ENCODE results near the gene EFCAB6. TPM values are rescaled to one million over a fixed set of nuclear protein-coding genes. Genes with fewer than 3 reads are reported as not detected.

Gene EFCAB6
- total and polyA plus RNA-seq, 2 of the 4 experiments (the other 2 are of a cell fraction) = 0.44 to 1.1 TPM

GRCh38 chr22:43540529-43540923 is 271.6 kb downstream of the EFCAB6 start:
- Histone ChIP-seq H3K4me1 (ENCODE audit: control insufficient read depth, insufficient read depth, low read length) (no peaks in the 10 kb centered on the region), H4K5ac (ENCODE audit: low read depth, low read length) (no peak overlapping the region), H3K9me1 (ENCODE audit: insufficient read depth, low read length) (no peaks in the 10 kb centered on the region), H4K91ac (ENCODE audit: insufficient read depth, low read depth, low read length) (no peak overlapping the region), H3K4me3 (ENCODE audit: insufficient read depth, low read depth, low read length) (no peak overlapping the region), H2BK120ac (ENCODE audit: low read depth, low read length) (no peak overlapping the region), H3K23ac (ENCODE audit: low read depth, low read length) (no peak overlapping the region), H2BK5ac (ENCODE audit: low read depth, low read length, poor library complexity, severe bottlenecking) (no peak overlapping the region), H3K4ac (ENCODE audit: low read depth, low read length) (no peak overlapping the region), H2BK20ac (ENCODE audit: low read depth, low read length) (no peak overlapping the region), H3K27me3 (ENCODE audit: control insufficient read depth, insufficient read depth, low read length) (no peaks in the 10 kb centered on the region; the same call in 1 of the 2 replicates), H2AK9ac (replicated peaks; ENCODE audit: low read depth, low read length, poor library complexity) (no peak overlapping the region), H3K14ac (replicated peaks; ENCODE audit: low read depth, low read length) (no peak overlapping the region), H3K56ac (ENCODE audit: extremely low read depth, insufficient read depth, low read length) (no peak overlapping the region), H2AFZ (replicated peaks; ENCODE audit: low read length, poor library complexity) (no peak overlapping the region), H3K27ac (ENCODE audit: insufficient read depth, low read length) (no peak overlapping the region), H3K79me1 (ENCODE audit: low read depth in 1 of 2, low read length in 2 of 2) (no peaks in the 10 kb centered on the region), H3K18ac (ENCODE audit: low read depth, low read length) (no peak overlapping the region), H3K9me3 (ENCODE audit: control insufficient read depth, insufficient read depth, low read length) (no peaks in the 10 kb centered on the region), H4K8ac (ENCODE audit: low read depth in 2 of 2, low read length in 2 of 2) (no peak overlapping the region), H3K36me3 (ENCODE audit: control insufficient read depth, insufficient read depth, low read length) (no peaks in the 10 kb centered on the region), H3K4me2 (ENCODE audit: low read depth, low read length) (no peak overlapping the region), H2AK5ac (ENCODE audit: low read depth, low read length) (no peak overlapping the region), H4K20me1 (ENCODE audit: insufficient read depth, low read length) (no peaks in the 10 kb centered on the region), H2BK15ac (ENCODE audit: low read depth, low read length) (no peak overlapping the region), H3K9ac (ENCODE audit: low read depth, low read length) (no peak overlapping the region)
- intact Hi-C loops (cut with micrococcal nuclease) = no loop called here
- ATAC-seq (ENCODE audit: low read depth) (no peak), DNase-seq (no peak)
- dilution Hi-C loops (cut with HindIII; ENCODE audit: low sequenced_read_pairs, unreplicated experiment) = no loop called here
- no peak for TF ChIP-seq NFE2L2 (IDR thresholded peaks at IDR 0.05; ENCODE audit: low read depth, low read length)
- TF ChIP-seq SMC3 (IDR thresholded peaks at IDR 0.05; ENCODE audit: low read depth, low read length) = no peak
- TF ChIP-seq USF2 (IDR thresholded peaks at IDR 0.05; ENCODE audit: low read depth, low read length) = no peak
- TF ChIP-seq MAZ (IDR thresholded peaks at IDR 0.05; ENCODE audit: borderline replicate concordance, low read depth, low read length) = no peak
- TF ChIP-seq RFX5 (IDR thresholded peaks at IDR 0.05; ENCODE audit: low read depth, low read length) = no peak
- no peak for TF ChIP-seq ELK1 (IDR thresholded peaks at IDR 0.05; ENCODE audit: borderline replicate concordance, low read depth, low read length)
- TF ChIP-seq MAFK (IDR thresholded peaks at IDR 0.05; ENCODE audit: low read depth, low read length) = no peak
- TF ChIP-seq CHD1 (IDR thresholded peaks at IDR 0.05; ENCODE audit: low read depth, low read length) = no peak
- no peak for TF ChIP-seq CEBPB (IDR thresholded peaks at IDR 0.05; ENCODE audit: low read depth, low read length)
- TF ChIP-seq FOS (IDR thresholded peaks at IDR 0.05; ENCODE audit: low read depth, low read length) = no peak
- no peak for TF ChIP-seq RAD21 (IDR thresholded peaks at IDR 0.05; ENCODE audit: low read length)
- TF ChIP-seq POLR2A (IDR thresholded peaks at IDR 0.05; ENCODE audit: low read depth, low read length) = no peak
- TF ChIP-seq BHLHE40 (IDR thresholded peaks at IDR 0.05; ENCODE audit: low read depth, low read length) = no peak
- TF ChIP-seq RCOR1 (IDR thresholded peaks at IDR 0.05; ENCODE audit: insufficient replicate concordance, low read length) = no peak
- TF ChIP-seq CTCF (conservative IDR thresholded peaks at IDR 0.05; ENCODE audit: low read depth, low read length) = no peak
- TF ChIP-seq MXI1 (IDR thresholded peaks at IDR 0.05; ENCODE audit: borderline replicate concordance, low read depth, low read length) = no peak
- in situ Hi-C loops (cut with MboI; ENCODE audit: low sequenced_read_pairs) = no loop called here
- WGBS, 2 experiments (ENCODE audit: extremely low coverage in 2 of 2, insufficient read length in 1 of 2) = 29% methylated on average over 1 of the region's 4 CpGs; no CpG with 5 or more reads in 1 of the 2 experiments
- ChIA-PET CTCF (no interaction called here), POLR2A (ENCODE audit: unreplicated experiment) (no interaction called here)
- no TSS peak for BruUV-seq (replicated peaks)
